Measurements from ENCODE around the gene CGB7. TPM values are rescaled to one million over a fixed set of nuclear protein-coding genes. Genes with fewer than 3 reads are reported as not detected.
A peak's percentile ranks its signal among the peaks of the same experiment; 100 is the strongest.

CGB7 gene
- total RNA-seq, 1 experiment from 2014 or later, result 0.04 TPM

GRCh38 chr19:49064029-49064629 is 6.6 kb upstream of the CGB7 start:
- no TSS peak for BruUV-seq (replicated peaks)
- H3K9ac ChIP-seq (ENCODE audit: low read length), result no peak overlapping the region
- no peaks in the 10 kb centered on the region for H4K20me1 ChIP-seq (ENCODE audit: low read length)
- peak overlapping the region; percentile 37; the same call in 1 of the 2 replicates for H3K4me3 ChIP-seq (ENCODE audit: low read length)
- no peaks in the 10 kb centered on the region for H3K9me2 ChIP-seq (replicated peaks; ENCODE audit: low read length)
- H3K36me3 ChIP-seq (ENCODE audit: low read depth, low read length), result no peaks in the 10 kb centered on the region
- H3K27ac ChIP-seq (ENCODE audit: low read length), result no peak overlapping the region
- intact Hi-C loops (cut with micrococcal nuclease), result no loop called here
- CTCF ChIA-PET, result no interaction called here
- no peaks in the 10 kb centered on the region for H3F3A ChIP-seq (ENCODE audit: low read length, unreplicated experiment)
- H3K4me2 ChIP-seq (ENCODE audit: low read length), result peak overlapping the region; percentile 54; the same call in 1 of the 2 replicates
- DNase-seq (no peak), ATAC-seq (no peak)
- no peak for TF ChIP-seq CTCF (conservative IDR thresholded peaks at IDR 0.05; ENCODE audit: low read depth, low read length)
- TF ChIP-seq EZH2phosphoT487 (IDR thresholded peaks at IDR 0.05; ENCODE audit: borderline replicate concordance, low read length), result no peak
- no peak for TF ChIP-seq EZH2 (IDR thresholded peaks at IDR 0.05; ENCODE audit: low read length, unreplicated experiment)
- no peaks in the 10 kb centered on the region for H3K4me1 ChIP-seq (ENCODE audit: insufficient read depth, low read length)
- H3K9me3 ChIP-seq (ENCODE audit: low read length), result no peaks in the 10 kb centered on the region
- POLR2A ChIA-PET (ENCODE audit: unreplicated experiment), result no interaction called here
- H3K79me2 ChIP-seq (ENCODE audit: low read length), result no peaks in the 10 kb centered on the region
- H2AFZ ChIP-seq (ENCODE audit: low read length), result no peak overlapping the region
- no peaks in the 10 kb centered on the region for H3K27me3 ChIP-seq (ENCODE audit: low read length)

GRCh38 chr19:49061445-49061844 is 3.9 kb upstream of the CGB7 start:
- H3K79me2 ChIP-seq (ENCODE audit: low read length), result no peaks in the 10 kb centered on the region
- H3F3A ChIP-seq (ENCODE audit: low read length, unreplicated experiment), result no peaks in the 10 kb centered on the region
- ChIA-PET POLR2A (ENCODE audit: unreplicated experiment) (no interaction called here), CTCF (no interaction called here)
- peaks cover 4% of the 10 kb centered on the region; the same call in 1 of the 2 replicates for H3K4me1 ChIP-seq (ENCODE audit: insufficient read depth, low read length)
- no peak for DNase-seq
- H3K4me3 ChIP-seq (ENCODE audit: low read length), result no peak overlapping the region
- no peak overlapping the region for H3K27ac ChIP-seq (ENCODE audit: low read length)
- no peaks in the 10 kb centered on the region for H3K9me3 ChIP-seq (ENCODE audit: low read length)
- BruUV-seq (replicated peaks), result no TSS peak
- no peaks in the 10 kb centered on the region for H3K27me3 ChIP-seq (ENCODE audit: low read length)
- TF ChIP-seq CTCF (conservative IDR thresholded peaks at IDR 0.05; ENCODE audit: low read depth, low read length) (no peak), EZH2phosphoT487 (IDR thresholded peaks at IDR 0.05; ENCODE audit: borderline replicate concordance, low read length) (no peak), EZH2 (IDR thresholded peaks at IDR 0.05; ENCODE audit: low read length, unreplicated experiment) (no peak)
- no peaks in the 10 kb centered on the region for H3K36me3 ChIP-seq (ENCODE audit: low read depth, low read length)
- no peak overlapping the region for H3K9ac ChIP-seq (ENCODE audit: low read length)
- no peak for ATAC-seq
- no peak overlapping the region for H3K4me2 ChIP-seq (ENCODE audit: low read length)
- intact Hi-C loops (cut with micrococcal nuclease), result no loop called here
- H3K9me2 ChIP-seq (replicated peaks; ENCODE audit: low read length), result no peaks in the 10 kb centered on the region
- H2AFZ ChIP-seq (ENCODE audit: low read length), result no peak overlapping the region
- H4K20me1 ChIP-seq (ENCODE audit: low read length), result no peaks in the 10 kb centered on the region

GRCh38 chr19:49061000-49061399 is 3.5 kb upstream of the CGB7 start:
- Histone ChIP-seq H3F3A (ENCODE audit: low read length, unreplicated experiment) (no peaks in the 10 kb centered on the region), H4K20me1 (ENCODE audit: low read length) (no peaks in the 10 kb centered on the region), H2AFZ (ENCODE audit: low read length) (no peak overlapping the region), H3K79me2 (ENCODE audit: low read length) (no peaks in the 10 kb centered on the region), H3K27me3 (ENCODE audit: low read length) (no peaks in the 10 kb centered on the region), H3K4me2 (ENCODE audit: low read length) (no peak overlapping the region), H3K9me2 (replicated peaks; ENCODE audit: low read length) (no peaks in the 10 kb centered on the region), H3K27ac (ENCODE audit: low read length) (no peak overlapping the region), H3K4me1 (ENCODE audit: insufficient read depth, low read length) (peaks cover 4% of the 10 kb centered on the region; the same call in 1 of the 2 replicates), H3K36me3 (ENCODE audit: low read depth, low read length) (no peaks in the 10 kb centered on the region), H3K9me3 (ENCODE audit: low read length) (no peaks in the 10 kb centered on the region), H3K4me3 (ENCODE audit: low read length) (no peak overlapping the region), H3K9ac (ENCODE audit: low read length) (no peak overlapping the region)
- POLR2A ChIA-PET (ENCODE audit: unreplicated experiment), result no interaction called here
- TF ChIP-seq CTCF (conservative IDR thresholded peaks at IDR 0.05; ENCODE audit: low read depth, low read length), result no peak
- TF ChIP-seq EZH2phosphoT487 (IDR thresholded peaks at IDR 0.05; ENCODE audit: borderline replicate concordance, low read length), result no peak
- TF ChIP-seq EZH2 (IDR thresholded peaks at IDR 0.05; ENCODE audit: low read length, unreplicated experiment), result no peak
- no peak for DNase-seq
- CTCF ChIA-PET, result no interaction called here
- no TSS peak for BruUV-seq (replicated peaks)
- no peak for ATAC-seq
- intact Hi-C loops (cut with micrococcal nuclease), result no loop called here
